KMS-11 (cell line): ENCODE measurements around the gene PSMD7.

Source experiments
- H2AFZ ChIP-seq: fragments of 200-600 bp; sonication (generic); 2 replicates; pipeline ENCODE4 v1.6.1; 2016; ENCODE audit warnings: antibody characterized with exemption, mixed run types, low read depth
- H3K27ac ChIP-seq: fragments of 200-600 bp; sonication (generic); 2 replicates; pipeline ENCODE4 v1.6.1; 2016; ENCODE audit warnings: mild to moderate bottlenecking, mixed run types
- H3K27me3 ChIP-seq: fragments of 200-600 bp; sonication (generic); 2 replicates; pipeline ENCODE4 v1.6.1; 2017; ENCODE audit warnings: mild to moderate bottlenecking, low read depth, mixed run types, moderate library complexity; ENCODE audit not compliant: insufficient read depth
- H3K36me3 ChIP-seq: fragments of 200-600 bp; sonication (generic); 2 replicates; pipeline ENCODE4 v1.6.1; 2017; ENCODE audit warnings: mild to moderate bottlenecking, mixed run types; ENCODE audit not compliant: insufficient read depth
- H3K4me1 ChIP-seq: fragments of 200-600 bp; sonication (generic); 2 replicates; pipeline ENCODE4 v1.6.1; 2016; ENCODE audit warnings: mild to moderate bottlenecking, low read depth, mixed run types; ENCODE audit not compliant: poor library complexity, severe bottlenecking
- H3K4me2 ChIP-seq: fragments of 200-600 bp; sonication (generic); 2 replicates; pipeline ENCODE4 v1.7.0; 2016; ENCODE audit warnings: mild to moderate bottlenecking, mixed run types
- H3K4me3 ChIP-seq: fragments of 200-600 bp; sonication (generic); IDR thresholded peaks from 2 replicates; pipeline ENCODE4 v1.6.1; 2017; ENCODE audit warnings: low read depth, low read length, mixed read lengths; ENCODE audit not compliant: insufficient read depth
- H3K79me2 ChIP-seq: fragments of 200-600 bp; sonication (generic); 2 replicates; pipeline ENCODE4 v1.6.1; 2016; ENCODE audit warnings: low read depth, mixed run types; ENCODE audit not compliant: insufficient read depth
- H3K9ac ChIP-seq: fragments of 200-600 bp; sonication (generic); 2 replicates; pipeline ENCODE4 v1.6.1; 2016; ENCODE audit warnings: mild to moderate bottlenecking, mixed run types
- H4K20me1 ChIP-seq: fragments of 200-600 bp; sonication (generic); 2 replicates; pipeline ENCODE4 v1.6.1; 2016; ENCODE audit warnings: mild to moderate bottlenecking, mixed run types; ENCODE audit not compliant: insufficient read depth
- TF ChIP-seq, protein P1 (sequence below): fragments of 200-600 bp; sonication (generic); conservative IDR thresholded peaks from 2 replicates; pipeline ENCODE4 v1.6.1; 2017; ENCODE audit warnings: low read depth, mild to moderate bottlenecking, antibody characterized with exemption, low read length, moderate library complexity, mixed read lengths

PSMD7 gene

DNA sequence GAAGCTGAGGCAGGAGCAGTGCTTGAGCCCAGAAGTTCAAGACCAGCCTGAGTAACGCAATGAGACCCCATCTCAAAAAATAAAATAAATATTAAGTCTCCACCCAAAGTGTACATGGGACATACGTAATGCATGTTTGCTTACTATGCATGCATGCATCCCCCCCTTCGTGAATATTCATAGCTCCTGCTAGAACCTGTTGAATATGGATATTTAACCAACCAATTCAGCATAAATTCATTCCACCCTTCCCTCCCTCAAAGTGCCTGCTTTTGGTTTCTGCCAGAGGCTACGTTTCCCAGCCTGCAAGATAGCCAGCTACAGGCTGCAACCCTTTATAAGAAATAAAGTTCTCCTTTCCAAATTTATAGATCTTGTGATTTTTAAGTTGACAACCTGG lies 12.9 kb upstream of the PSMD7 start:
- H3K9ac ChIP-seq = no peak overlapping the region
- no peak overlapping the region for H2AFZ ChIP-seq
- H4K20me1 ChIP-seq = no peaks in the 10 kb centered on the region
- H3K4me3 ChIP-seq = no peak overlapping the region
- H3K4me1 ChIP-seq = no peaks in the 10 kb centered on the region
- no peak overlapping the region for H3K4me2 ChIP-seq
- H3K27ac ChIP-seq = no peak overlapping the region
- H3K27me3 ChIP-seq = no peaks in the 10 kb centered on the region
- no peaks in the 10 kb centered on the region for H3K79me2 ChIP-seq
- H3K36me3 ChIP-seq = no peaks in the 10 kb centered on the region
- TF ChIP-seq, protein P1, sequence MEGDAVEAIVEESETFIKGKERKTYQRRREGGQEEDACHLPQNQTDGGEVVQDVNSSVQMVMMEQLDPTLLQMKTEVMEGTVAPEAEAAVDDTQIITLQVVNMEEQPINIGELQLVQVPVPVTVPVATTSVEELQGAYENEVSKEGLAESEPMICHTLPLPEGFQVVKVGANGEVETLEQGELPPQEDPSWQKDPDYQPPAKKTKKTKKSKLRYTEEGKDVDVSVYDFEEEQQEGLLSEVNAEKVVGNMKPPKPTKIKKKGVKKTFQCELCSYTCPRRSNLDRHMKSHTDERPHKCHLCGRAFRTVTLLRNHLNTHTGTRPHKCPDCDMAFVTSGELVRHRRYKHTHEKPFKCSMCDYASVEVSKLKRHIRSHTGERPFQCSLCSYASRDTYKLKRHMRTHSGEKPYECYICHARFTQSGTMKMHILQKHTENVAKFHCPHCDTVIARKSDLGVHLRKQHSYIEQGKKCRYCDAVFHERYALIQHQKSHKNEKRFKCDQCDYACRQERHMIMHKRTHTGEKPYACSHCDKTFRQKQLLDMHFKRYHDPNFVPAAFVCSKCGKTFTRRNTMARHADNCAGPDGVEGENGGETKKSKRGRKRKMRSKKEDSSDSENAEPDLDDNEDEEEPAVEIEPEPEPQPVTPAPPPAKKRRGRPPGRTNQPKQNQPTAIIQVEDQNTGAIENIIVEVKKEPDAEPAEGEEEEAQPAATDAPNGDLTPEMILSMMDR = no peak

DNA sequence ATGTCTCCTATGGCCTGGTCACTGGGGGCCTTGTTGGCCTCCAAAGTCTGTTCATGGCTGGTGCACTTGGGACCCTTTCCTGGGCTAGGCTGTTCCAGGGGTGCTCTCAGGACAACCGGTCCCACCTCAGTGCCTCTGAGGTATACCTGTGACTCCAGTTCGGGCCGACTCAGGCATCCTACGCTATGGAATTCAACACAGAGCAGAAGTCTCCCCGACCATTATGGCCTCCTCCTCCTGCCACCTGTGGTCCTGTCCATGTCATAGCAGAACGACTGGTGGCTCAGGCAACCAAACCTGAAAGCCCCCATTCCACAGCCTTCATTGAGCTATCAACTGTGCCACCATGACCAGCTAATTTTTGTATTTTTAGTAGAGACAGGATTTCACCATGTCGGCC lies 8.5 kb upstream of the PSMD7 start:
- TF ChIP-seq, protein P1 = no peak
- no peaks in the 10 kb centered on the region for H3K79me2 ChIP-seq
- no peaks in the 10 kb centered on the region for H3K27me3 ChIP-seq
- H3K27ac ChIP-seq = no peak overlapping the region
- H3K4me3 ChIP-seq = no peak overlapping the region
- no peaks in the 10 kb centered on the region for H4K20me1 ChIP-seq
- H3K4me1 ChIP-seq = no peaks in the 10 kb centered on the region
- H3K36me3 ChIP-seq = no peaks in the 10 kb centered on the region
- H3K4me2 ChIP-seq = no peak overlapping the region
- H3K9ac ChIP-seq = no peak overlapping the region
- no peak overlapping the region for H2AFZ ChIP-seq

DNA sequence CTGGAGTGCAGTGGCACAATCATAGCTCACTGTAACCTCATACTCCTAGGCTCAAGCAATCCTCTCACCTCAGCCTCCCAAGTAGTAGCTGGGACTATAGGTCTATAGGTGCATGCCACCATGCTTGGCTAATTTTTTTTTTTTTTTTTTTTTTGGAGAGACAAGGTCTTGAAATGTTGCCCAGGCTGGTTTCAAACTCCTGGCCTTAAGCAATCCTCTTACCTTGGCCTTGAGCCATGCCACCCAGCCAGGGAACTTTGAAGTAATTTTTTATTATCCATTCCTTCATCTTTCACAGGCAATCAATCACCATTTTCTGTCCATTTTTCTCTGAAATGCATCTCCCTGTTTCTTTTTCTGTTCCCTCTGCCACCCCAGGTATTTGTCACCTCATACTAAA lies 6.3 kb upstream of the PSMD7 start:
- no peak overlapping the region for H3K4me2 ChIP-seq
- peaks cover 3% of the 10 kb centered on the region for H3K4me1 ChIP-seq
- H3K9ac ChIP-seq = no peak overlapping the region
- TF ChIP-seq, protein P1 = no peak
- no peaks in the 10 kb centered on the region for H3K36me3 ChIP-seq
- H3K79me2 ChIP-seq = no peaks in the 10 kb centered on the region
- no peak overlapping the region for H3K4me3 ChIP-seq
- H3K27me3 ChIP-seq = no peaks in the 10 kb centered on the region
- no peak overlapping the region for H3K27ac ChIP-seq
- H4K20me1 ChIP-seq = no peaks in the 10 kb centered on the region
- no peak overlapping the region for H2AFZ ChIP-seq

DNA sequence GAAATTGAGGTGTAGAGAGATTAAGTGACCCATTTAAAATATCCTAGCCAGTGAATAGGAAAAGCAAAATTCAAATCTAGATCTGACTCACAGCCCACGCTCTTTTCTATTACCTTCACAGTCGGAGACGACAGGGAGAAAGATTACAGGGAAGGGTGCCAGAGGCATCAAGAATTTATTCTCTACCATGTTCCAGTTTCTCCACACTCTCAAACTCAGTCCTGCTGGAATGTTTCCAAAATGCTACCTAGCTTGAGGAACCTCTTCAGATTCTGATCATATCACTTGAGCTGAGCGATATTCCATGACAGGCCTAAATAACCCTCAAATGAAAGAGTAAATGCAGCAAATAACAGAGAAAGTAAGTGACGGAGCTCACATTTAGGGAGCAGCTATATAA lies 5.4 kb upstream of the PSMD7 start:
- Histone ChIP-seq H3K79me2 (no peaks in the 10 kb centered on the region), H4K20me1 (no peaks in the 10 kb centered on the region), H3K4me1 (peaks cover 7% of the 10 kb centered on the region), H2AFZ (no peak overlapping the region), H3K4me2 (no peak overlapping the region), H3K4me3 (no peak overlapping the region), H3K9ac (no peak overlapping the region), H3K27ac (no peak overlapping the region), H3K36me3 (no peaks in the 10 kb centered on the region), H3K27me3 (no peaks in the 10 kb centered on the region)
- TF ChIP-seq, protein P1 = no peak
